HL-60 (cell line): ENCODE measurements around the gene DHX30.

Source experiments
- POLR2AphosphoS5 ChIP-seq: IDR thresholded peaks from 2 replicates; pipeline ENCODE4 v1.6.1; 2012; ENCODE audit warnings: low read depth
- TF ChIP-seq, protein P1 (sequence below): IDR thresholded peaks from one replicate; pipeline ENCODE4 v1.5.1; 2011; ENCODE audit warnings: low read length, control low read depth, inconsistent platforms; ENCODE audit not compliant: insufficient read depth

DNA sequence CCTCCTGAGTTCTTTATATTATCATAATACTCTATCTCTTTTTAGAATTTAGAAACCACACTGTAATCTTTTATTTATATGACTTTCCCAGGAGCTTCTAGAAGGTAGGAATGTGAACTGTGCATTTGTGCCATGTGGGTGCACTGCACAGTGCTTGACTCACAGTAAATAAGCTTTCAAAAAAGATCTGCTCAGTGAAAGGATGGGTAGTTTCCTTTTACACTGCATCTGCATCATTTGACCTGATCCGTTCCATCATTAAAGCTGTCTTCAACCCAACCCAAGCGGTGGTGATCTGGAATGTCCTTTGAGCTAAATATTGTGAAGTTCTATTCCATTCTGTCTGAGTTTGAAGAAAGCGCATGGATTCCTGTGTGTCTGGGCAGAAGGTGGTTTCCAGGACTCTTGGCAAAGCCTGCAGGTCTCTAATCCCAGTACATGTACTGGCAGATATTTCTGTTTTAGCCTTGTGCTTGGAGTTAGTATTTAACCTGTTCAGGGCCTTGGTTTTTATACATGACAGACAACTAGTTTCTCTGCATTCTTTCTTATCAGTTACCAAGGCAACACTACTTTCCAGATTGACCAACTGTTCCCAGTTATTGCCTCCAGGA is 96.7 kb downstream of the DHX30 start:
- TF ChIP-seq, protein P1, sequence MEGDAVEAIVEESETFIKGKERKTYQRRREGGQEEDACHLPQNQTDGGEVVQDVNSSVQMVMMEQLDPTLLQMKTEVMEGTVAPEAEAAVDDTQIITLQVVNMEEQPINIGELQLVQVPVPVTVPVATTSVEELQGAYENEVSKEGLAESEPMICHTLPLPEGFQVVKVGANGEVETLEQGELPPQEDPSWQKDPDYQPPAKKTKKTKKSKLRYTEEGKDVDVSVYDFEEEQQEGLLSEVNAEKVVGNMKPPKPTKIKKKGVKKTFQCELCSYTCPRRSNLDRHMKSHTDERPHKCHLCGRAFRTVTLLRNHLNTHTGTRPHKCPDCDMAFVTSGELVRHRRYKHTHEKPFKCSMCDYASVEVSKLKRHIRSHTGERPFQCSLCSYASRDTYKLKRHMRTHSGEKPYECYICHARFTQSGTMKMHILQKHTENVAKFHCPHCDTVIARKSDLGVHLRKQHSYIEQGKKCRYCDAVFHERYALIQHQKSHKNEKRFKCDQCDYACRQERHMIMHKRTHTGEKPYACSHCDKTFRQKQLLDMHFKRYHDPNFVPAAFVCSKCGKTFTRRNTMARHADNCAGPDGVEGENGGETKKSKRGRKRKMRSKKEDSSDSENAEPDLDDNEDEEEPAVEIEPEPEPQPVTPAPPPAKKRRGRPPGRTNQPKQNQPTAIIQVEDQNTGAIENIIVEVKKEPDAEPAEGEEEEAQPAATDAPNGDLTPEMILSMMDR = no peak
- no peak for TF ChIP-seq POLR2AphosphoS5
